Dendritic cell treated with granulocyte-macrophage colony-stimulating factor and Interleukin-4, amounts not matched to agents 40 ng/mL and 50 ng/mL, for 4 days (primary cell): Measurements from ENCODE around the gene MAN1C1.
A peak's percentile ranks its signal among the peaks of the same experiment; 100 is the strongest.
"Not testable (repeated sequence)": the region's sequence is repeated elsewhere in the genome, so short reads cannot be mapped to it uniquely, and the experiment has no call there.

Experiments
- H3K27ac Mint-ChIP-seq: one replicate; pipeline ENCODE4 v1.8.0; 2022; ENCODE audit warnings: mild to moderate bottlenecking, mixed read lengths
- H3K27me3 Mint-ChIP-seq: one replicate; pipeline ENCODE4 v1.8.0; 2022; ENCODE audit warnings: mild to moderate bottlenecking, mixed read lengths
- H3K36me3 Mint-ChIP-seq: one replicate; pipeline ENCODE4 v1.8.0; 2022; ENCODE audit warnings: low read depth, mixed read lengths
- H3K4me1 Mint-ChIP-seq: one replicate; pipeline ENCODE4 v1.8.0; 2022; ENCODE audit warnings: low read depth, mixed read lengths
- H3K4me3 Mint-ChIP-seq: one replicate; pipeline ENCODE4 v1.8.0; 2022; ENCODE audit warnings: mild to moderate bottlenecking, moderate library complexity, mixed read lengths
- H3K9me3 Mint-ChIP-seq: one replicate; pipeline ENCODE4 v1.8.0; 2022; ENCODE audit warnings: mixed read lengths
- intact Hi-C: fragments of 100-400 bp; cut with micrococcal nuclease; formaldehyde crosslinking; loops from one replicate; pipeline ENCODE4 v1.15.0; 2022

Gene MAN1C1

DNA sequence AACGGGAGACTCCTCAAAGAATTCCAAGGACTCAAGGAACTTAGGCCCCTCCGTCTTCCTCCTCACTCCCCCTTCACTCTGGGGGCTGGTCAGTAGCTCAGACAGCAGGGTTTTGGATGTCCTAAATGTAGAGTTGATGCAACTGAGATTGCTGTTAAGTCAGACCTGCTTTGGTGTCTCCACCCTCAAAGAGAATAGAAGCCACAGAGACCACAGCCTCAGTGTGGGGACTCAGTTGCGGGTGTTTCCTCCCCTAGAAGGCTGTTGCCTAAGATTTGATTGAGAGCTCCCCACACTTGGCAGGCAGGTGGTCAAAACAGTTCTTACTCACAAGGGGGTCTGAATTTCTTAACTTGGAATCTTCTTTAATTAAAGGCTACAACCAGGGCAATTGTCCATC, 7.6 kb downstream of the MAN1C1 start:
- Mint-ChIP-seq H3K9me3 (no peaks in the 10 kb centered on the region), H3K27ac (no peak overlapping the region), H3K4me3 (no peak overlapping the region), H3K36me3 (peaks cover 30% of the 10 kb centered on the region), H3K4me1 (peaks cover 36% of the 10 kb centered on the region), H3K27me3 (peaks cover 9% of the 10 kb centered on the region)
- intact Hi-C loops, result no loop called here

GRCh38 chr1:25624604-25625003, 8.0 kb downstream of the MAN1C1 start:
- Mint-ChIP-seq H3K4me3 (no peak overlapping the region), H3K36me3 (peaks cover 30% of the 10 kb centered on the region), H3K9me3 (no peaks in the 10 kb centered on the region), H3K27me3 (peaks cover 9% of the 10 kb centered on the region), H3K27ac (no peak overlapping the region), H3K4me1 (peaks cover 31% of the 10 kb centered on the region)
- intact Hi-C loops, result no loop called here

GRCh38 chr1:25626018-25626417, 9.4 kb downstream of the MAN1C1 start:
- H3K9me3 Mint-ChIP-seq, result no peaks in the 10 kb centered on the region
- H3K36me3 Mint-ChIP-seq, result peaks cover 20% of the 10 kb centered on the region
- H3K27ac Mint-ChIP-seq, result no peak overlapping the region
- H3K4me3 Mint-ChIP-seq, result no peak overlapping the region
- H3K4me1 Mint-ChIP-seq, result peaks cover 22% of the 10 kb centered on the region
- H3K27me3 Mint-ChIP-seq, result peaks cover under 1% of the 10 kb centered on the region
- intact Hi-C loops, result no loop called here

- Mint-ChIP-seq H3K9me3 (no peaks in the 10 kb centered on the region), H3K4me1 (peaks cover 26% of the 10 kb centered on the region), H3K36me3 (peaks cover 15% of the 10 kb centered on the region), H3K27me3 (no peaks in the 10 kb centered on the region), H3K4me3 (no peak overlapping the region), H3K27ac (no peak overlapping the region)
- intact Hi-C loops, result no loop called here
Observed at GRCh38 chr1:25628741-25629421, 12.3 kb downstream of the MAN1C1 start.

- Mint-ChIP-seq H3K27me3 (no peaks in the 10 kb centered on the region), H3K4me1 (peaks cover 25% of the 10 kb centered on the region), H3K9me3 (no peaks in the 10 kb centered on the region), H3K27ac (no peak overlapping the region), H3K4me3 (no peak overlapping the region), H3K36me3 (peaks cover 15% of the 10 kb centered on the region)
- intact Hi-C loops, result no loop called here
Observed at GRCh38 chr1:25629836-25630235, 13.2 kb downstream of the MAN1C1 start.

DNA sequence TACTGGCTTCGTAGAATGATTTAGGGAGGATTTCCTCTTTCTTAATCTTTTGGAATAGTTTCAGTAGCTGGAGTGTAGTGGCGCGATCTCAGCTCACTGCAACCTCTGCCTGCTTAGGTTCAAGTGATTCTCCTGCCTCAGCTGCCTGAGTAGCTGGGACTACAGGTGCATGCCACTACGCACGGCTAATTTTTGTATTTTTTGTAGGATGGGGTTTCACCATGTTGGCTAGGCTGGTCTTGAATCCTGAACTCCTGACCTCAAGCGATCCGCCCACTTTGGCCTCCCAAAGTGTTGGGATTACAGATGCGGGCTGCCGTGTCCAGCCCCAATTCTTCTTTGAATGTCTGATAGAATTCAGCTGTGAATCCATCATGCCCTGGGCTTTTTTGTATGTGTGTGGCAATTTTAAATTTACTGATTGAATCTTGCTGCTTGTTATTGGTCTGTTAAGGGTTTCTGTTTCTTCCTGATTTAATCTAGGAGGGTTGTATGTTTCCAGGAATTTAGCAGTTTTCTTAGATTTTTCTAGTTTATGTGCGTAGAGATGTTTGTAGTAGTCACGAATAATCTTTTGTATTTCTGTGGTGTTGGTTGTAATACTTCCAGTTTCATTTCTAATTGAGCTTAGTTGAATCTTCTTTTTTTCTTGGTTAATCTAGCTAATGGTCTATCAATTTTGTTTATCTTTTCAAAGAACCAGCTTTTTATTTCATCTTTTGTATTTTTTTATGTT, 15.3 kb downstream of the MAN1C1 start:
- Mint-ChIP-seq H3K27me3 (no peaks in the 10 kb centered on the region), H3K27ac (peak overlapping the region; percentile 83), H3K4me3 (peak overlapping the region; percentile 67), H3K4me1 (peaks cover 25% of the 10 kb centered on the region), H3K9me3 (peaks cover 11% of the 10 kb centered on the region), H3K36me3 (peaks cover 16% of the 10 kb centered on the region)
- intact Hi-C loops, result no loop called here

DNA sequence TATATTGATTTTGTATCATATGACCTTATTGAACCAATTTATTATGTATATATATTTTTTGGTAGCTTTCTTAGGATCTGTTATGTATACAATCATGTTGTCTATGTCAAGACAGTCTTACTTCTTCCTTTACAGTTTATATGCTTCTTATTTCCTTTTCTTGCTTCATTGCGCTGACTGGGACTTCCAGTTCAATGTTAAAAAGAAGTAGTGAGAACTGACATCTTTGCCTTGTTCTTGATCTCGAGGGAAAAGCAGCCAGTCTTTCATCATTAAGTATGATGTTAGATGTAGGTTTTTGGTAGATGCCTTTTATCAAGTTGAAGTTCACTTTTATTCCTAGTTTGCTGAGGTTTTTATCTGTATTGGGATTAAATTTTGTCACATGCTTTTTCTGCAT, 17.5 kb downstream of the MAN1C1 start:
- peaks cover 31% of the 10 kb centered on the region for H3K36me3 Mint-ChIP-seq
- no peaks in the 10 kb centered on the region for H3K27me3 Mint-ChIP-seq
- intact Hi-C loops, result no loop called here
- H3K4me1 Mint-ChIP-seq, result peaks cover 25% of the 10 kb centered on the region
- peaks cover 27% of the 10 kb centered on the region for H3K9me3 Mint-ChIP-seq
- H3K4me3 Mint-ChIP-seq, result no peak overlapping the region
- no peak overlapping the region for H3K27ac Mint-ChIP-seq

GRCh38 chr1:25634896-25635295, 18.3 kb downstream of the MAN1C1 start:
- peaks cover 32% of the 10 kb centered on the region for H3K36me3 Mint-ChIP-seq
- H3K27me3 Mint-ChIP-seq, result no peaks in the 10 kb centered on the region
- no peak overlapping the region for H3K27ac Mint-ChIP-seq
- peaks cover 30% of the 10 kb centered on the region for H3K9me3 Mint-ChIP-seq
- H3K4me1 Mint-ChIP-seq, result peaks cover 25% of the 10 kb centered on the region
- intact Hi-C loops, result no loop called here
- H3K4me3 Mint-ChIP-seq, result no peak overlapping the region

DNA sequence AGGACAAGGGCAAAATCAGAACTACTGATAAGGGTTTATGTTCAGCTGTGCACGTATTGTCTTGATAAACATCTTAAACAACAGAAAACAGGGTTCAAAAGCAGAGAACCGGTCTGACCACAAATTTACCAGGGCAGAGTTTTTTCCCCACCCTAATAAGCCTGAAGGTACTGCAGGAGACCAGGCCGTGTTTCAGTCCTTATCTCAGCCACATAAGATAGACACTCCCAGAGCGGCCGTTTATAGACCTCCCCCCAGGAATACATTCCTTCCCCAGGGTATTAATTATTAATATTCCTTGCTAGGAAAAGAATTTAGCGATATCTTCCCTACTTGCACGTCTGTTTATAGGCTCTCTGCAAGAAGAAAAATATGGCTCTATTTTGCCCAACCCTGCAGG, 19.6 kb downstream of the MAN1C1 start:
- H3K4me1 Mint-ChIP-seq, result peaks cover 19% of the 10 kb centered on the region
- H3K27ac Mint-ChIP-seq, H3K27me3 Mint-ChIP-seq, intact Hi-C loops, H3K4me3 Mint-ChIP-seq: not testable (repeated sequence)
- H3K9me3 Mint-ChIP-seq, result peaks cover 30% of the 10 kb centered on the region
- H3K36me3 Mint-ChIP-seq, result peaks cover 32% of the 10 kb centered on the region

GRCh38 chr1:25640646-25641328, 24.2 kb downstream of the MAN1C1 start:
- H3K9me3 Mint-ChIP-seq, result peaks cover 24% of the 10 kb centered on the region
- peaks cover 41% of the 10 kb centered on the region for H3K36me3 Mint-ChIP-seq
- intact Hi-C loops, result no loop called here
- H3K27ac Mint-ChIP-seq, result no peak overlapping the region
- peaks cover 5% of the 10 kb centered on the region for H3K27me3 Mint-ChIP-seq
- H3K4me1 Mint-ChIP-seq, result peaks cover 17% of the 10 kb centered on the region
- H3K4me3 Mint-ChIP-seq, result no peak overlapping the region

- H3K4me1 Mint-ChIP-seq, result peaks cover 17% of the 10 kb centered on the region
- peaks cover 41% of the 10 kb centered on the region for H3K36me3 Mint-ChIP-seq
- H3K9me3 Mint-ChIP-seq, result peaks cover 19% of the 10 kb centered on the region
- intact Hi-C loops, result no loop called here
- no peak overlapping the region for H3K27ac Mint-ChIP-seq
- peaks cover 5% of the 10 kb centered on the region for H3K27me3 Mint-ChIP-seq
- no peak overlapping the region for H3K4me3 Mint-ChIP-seq
Observed at GRCh38 chr1:25641329-25641725, 24.7 kb downstream of the MAN1C1 start.

GRCh38 chr1:25641931-25642573, 25.5 kb downstream of the MAN1C1 start:
- intact Hi-C loops, result no loop called here
- H3K9me3 Mint-ChIP-seq, result peaks cover 18% of the 10 kb centered on the region
- H3K27ac Mint-ChIP-seq, result no peak overlapping the region
- H3K36me3 Mint-ChIP-seq, result peaks cover 41% of the 10 kb centered on the region
- H3K4me3 Mint-ChIP-seq, result no peak overlapping the region
- H3K27me3 Mint-ChIP-seq, result peaks cover 5% of the 10 kb centered on the region
- peaks cover 17% of the 10 kb centered on the region for H3K4me1 Mint-ChIP-seq

- H3K4me3 Mint-ChIP-seq, result no peak overlapping the region
- peaks cover 17% of the 10 kb centered on the region for H3K9me3 Mint-ChIP-seq
- H3K27me3 Mint-ChIP-seq, result peaks cover 5% of the 10 kb centered on the region
- H3K36me3 Mint-ChIP-seq, result peaks cover 41% of the 10 kb centered on the region
- peaks cover 17% of the 10 kb centered on the region for H3K4me1 Mint-ChIP-seq
- no peak overlapping the region for H3K27ac Mint-ChIP-seq
- intact Hi-C loops, result no loop called here
Observed at GRCh38 chr1:25642574-25643108, 26.1 kb downstream of the MAN1C1 start.

DNA sequence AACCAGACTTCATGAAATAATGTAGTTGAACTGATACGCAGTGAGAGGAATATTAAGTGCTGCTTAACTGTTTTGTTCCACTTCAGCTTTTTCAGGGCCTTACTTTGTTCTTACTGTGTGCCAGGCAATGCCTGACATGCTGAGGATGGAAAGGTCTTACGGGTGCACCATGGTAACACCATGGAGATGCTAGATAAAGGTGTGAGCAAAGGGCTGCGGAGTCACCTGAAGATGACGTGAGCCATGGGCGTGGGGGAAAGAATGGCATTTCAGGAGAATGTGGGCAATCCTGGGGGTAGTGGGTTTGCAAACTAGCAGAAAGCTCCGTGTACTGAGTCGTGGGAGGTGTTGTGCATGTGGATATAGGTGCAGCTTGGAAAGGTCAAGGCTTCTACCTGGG, 27.3 kb downstream of the MAN1C1 start:
- H3K36me3 Mint-ChIP-seq, result peaks cover 28% of the 10 kb centered on the region
- H3K27ac Mint-ChIP-seq, result no peak overlapping the region
- H3K4me3 Mint-ChIP-seq, result no peak overlapping the region
- peaks cover 17% of the 10 kb centered on the region for H3K4me1 Mint-ChIP-seq
- peaks cover 4% of the 10 kb centered on the region for H3K9me3 Mint-ChIP-seq
- H3K27me3 Mint-ChIP-seq, result peaks cover 5% of the 10 kb centered on the region
- intact Hi-C loops, result no loop called here
